ENCODE measurements around the gene PNPLA7.

Gene PNPLA7

GRCh38 chr9:137449931-137450538 lies 100.2 kb downstream of the PNPLA7 start:
- DNase-seq (ENCODE audit: low spot score) = no peak

DNA sequence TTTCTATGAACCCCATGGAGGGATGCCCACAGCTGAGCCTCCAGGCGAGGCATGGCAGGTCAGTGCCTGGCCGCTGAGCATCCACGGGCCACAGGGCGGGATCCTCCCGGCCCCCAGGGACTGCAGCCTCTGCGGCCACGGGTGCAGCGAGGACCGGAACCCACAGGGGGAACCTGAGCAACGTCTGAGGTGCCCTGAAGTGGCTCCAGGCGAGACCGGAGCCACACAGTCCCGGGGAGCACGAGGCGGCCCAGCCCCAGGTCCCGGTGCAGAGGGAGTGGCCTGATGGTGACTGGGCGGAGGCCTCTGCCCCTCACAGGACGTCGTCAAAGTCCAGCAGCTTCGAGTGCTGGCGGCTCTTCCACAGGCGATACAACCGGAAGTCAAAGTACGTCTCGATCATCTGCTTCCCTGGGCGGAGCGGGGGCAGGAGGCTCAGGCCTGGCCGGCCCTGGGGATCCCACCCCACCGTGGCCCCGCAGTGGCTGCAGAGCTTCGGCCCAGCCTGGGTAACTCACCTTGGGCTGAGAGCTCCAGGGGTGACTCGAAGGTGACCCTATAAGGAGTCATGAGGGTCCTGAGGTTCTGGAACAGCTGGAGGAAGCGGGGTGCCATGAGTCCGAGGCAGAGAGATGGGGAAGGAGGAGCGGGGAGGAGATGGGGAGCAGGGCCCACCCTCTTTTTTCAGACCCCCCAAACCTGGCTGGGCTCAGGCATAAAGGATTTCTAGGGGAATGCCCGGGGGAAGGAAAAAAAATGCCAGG lies 100.9 kb downstream of the PNPLA7 start:
- DNase-seq (ENCODE audit: low spot score) = no peak

GRCh38 chr9:137448602-137448962 lies 101.6 kb downstream of the PNPLA7 start:
- no peak for DNase-seq (ENCODE audit: low spot score)

DNA sequence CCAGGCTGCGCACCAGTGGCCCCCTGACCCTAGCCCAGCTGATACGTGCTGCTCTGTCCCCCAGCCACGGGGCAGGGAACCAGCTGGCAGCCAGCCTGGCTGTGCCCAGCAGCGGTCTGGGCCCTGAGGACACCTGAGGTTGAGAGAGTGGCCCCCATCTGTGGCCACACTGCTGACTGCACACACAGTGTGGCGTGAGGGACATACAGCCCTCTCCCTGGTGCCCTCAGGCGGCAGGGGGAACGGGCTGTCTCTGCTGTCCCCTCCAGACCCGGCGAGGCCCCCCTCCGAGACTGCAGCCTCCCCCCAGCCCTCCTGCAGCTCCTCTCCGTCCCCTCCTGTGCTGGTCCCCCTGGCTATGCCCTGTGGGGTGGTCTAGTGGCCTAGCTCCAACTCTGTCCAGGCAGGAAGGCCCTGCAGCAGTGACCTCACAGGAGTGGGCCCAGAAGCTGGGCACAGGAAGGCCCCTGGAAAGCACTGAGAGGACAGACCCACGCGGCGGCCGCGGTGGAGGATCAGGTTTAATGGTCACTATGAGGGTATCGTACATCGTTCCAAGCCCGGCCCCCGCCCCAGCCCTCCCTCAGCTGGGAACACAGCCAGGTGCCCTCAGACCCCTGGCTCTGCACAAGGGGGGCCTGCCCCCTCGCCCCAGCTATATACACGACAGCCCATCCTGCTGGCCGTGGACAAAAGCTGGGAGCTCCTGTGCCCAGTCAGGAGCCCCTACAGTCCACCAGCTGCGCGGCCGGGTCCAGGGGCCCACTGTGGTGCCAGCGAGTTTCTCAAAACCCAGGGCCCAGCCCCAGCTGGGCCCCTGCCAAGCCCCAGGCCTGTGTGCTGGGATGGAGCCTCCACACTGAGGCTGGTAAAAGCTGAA lies 102.2 kb downstream of the PNPLA7 start:
- no peak for DNase-seq (ENCODE audit: low spot score)

DNA sequence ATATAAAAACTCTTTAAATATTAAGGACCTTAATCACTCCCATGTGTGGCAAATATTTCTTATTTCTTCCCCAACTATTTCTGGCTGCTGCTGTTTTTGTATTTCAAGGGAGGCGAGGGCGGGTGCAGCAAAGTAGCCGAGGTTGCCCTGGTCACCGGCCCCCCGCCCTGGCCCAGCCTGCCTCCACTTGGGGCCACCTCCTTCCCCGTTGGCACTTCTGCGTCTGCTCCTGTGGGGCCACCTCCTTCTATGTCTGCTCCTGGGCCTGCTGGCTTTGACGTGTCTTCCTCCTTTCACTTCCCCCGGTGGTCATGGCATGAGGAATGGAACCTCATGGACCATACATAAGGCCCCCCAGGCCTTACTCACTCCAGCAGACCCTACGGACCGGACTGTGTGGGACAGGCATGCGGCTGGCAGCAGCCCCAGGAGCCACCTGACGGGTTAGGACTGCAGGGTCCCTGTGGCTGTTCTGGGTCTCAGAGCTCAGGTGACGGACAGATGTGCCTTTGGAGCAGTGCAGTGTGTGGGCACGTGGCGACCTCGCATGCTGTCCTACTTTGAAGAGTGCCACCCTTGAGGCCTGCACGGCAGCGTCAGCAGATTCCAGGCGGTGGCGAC lies 103.2 kb downstream of the PNPLA7 start:
- no peak for DNase-seq (ENCODE audit: low spot score)

GRCh38 chr9:137445930-137446431 lies 104.2 kb downstream of the PNPLA7 start:
- no peak for DNase-seq (ENCODE audit: low spot score)

- DNase-seq (ENCODE audit: low spot score) = peak; percentile 88
These were observed 104.9 kb downstream of the PNPLA7 start for GRCh38 chr9:137445275-137445807.

- DNase-seq (ENCODE audit: low spot score) = no peak
These were observed 106.0 kb downstream of the PNPLA7 start for GRCh38 chr9:137444106-137444790.

GRCh38 chr9:137441935-137442321 lies 108.3 kb downstream of the PNPLA7 start:
- DNase-seq (ENCODE audit: low spot score) = no peak

DNA sequence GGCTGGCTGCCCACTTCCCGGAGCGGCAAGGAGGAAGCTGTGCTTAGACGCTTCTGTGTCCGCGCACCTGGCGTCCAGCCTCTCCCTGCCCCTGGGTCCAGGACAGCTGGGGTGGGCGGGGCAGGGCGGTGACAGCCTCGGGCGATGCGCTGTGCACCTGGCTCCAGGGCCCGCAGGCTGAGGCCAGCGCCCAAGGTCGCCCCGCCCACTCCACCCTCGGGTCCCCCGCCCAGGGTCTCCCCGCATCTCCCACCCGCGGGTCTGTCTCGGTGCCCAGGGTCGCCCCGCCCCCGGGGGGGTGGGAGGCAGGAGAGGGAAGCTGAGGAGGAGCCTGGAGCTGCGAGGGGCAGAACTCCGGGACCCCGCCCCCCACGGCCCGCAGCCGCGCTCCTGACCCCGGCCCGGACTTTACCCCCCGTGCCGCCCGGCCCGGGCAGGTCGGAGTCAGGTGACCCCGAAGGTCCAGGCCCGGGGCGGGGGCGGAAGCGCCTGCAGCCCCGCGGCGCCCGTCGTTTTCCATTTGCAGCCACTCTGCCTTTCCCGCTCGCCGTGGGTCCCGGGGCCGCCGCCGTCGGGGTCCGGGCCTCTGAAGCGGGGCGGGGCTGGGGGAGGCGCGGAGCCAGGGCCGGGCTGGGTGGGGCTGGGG lies 108.8 kb downstream of the PNPLA7 start, which contains the start of gene ENTPD8:
Gene ENTPD8, minus strand, starts transcription at position 69 of the 646 bp plus-strand sequence. CDS start 3,072 bp downstream, outside the sequence.
- no peak for DNase-seq (ENCODE audit: low spot score)

GRCh38 chr9:137439158-137439714 lies 111.0 kb downstream of the PNPLA7 start:
- no peak for DNase-seq (ENCODE audit: low spot score)

- DNase-seq (ENCODE audit: low spot score) = no peak
These were observed 111.5 kb downstream of the PNPLA7 start for GRCh38 chr9:137438591-137439157.

- DNase-seq (ENCODE audit: low spot score) = no peak
These were observed 112.3 kb downstream of the PNPLA7 start for GRCh38 chr9:137437691-137438590.

DNA sequence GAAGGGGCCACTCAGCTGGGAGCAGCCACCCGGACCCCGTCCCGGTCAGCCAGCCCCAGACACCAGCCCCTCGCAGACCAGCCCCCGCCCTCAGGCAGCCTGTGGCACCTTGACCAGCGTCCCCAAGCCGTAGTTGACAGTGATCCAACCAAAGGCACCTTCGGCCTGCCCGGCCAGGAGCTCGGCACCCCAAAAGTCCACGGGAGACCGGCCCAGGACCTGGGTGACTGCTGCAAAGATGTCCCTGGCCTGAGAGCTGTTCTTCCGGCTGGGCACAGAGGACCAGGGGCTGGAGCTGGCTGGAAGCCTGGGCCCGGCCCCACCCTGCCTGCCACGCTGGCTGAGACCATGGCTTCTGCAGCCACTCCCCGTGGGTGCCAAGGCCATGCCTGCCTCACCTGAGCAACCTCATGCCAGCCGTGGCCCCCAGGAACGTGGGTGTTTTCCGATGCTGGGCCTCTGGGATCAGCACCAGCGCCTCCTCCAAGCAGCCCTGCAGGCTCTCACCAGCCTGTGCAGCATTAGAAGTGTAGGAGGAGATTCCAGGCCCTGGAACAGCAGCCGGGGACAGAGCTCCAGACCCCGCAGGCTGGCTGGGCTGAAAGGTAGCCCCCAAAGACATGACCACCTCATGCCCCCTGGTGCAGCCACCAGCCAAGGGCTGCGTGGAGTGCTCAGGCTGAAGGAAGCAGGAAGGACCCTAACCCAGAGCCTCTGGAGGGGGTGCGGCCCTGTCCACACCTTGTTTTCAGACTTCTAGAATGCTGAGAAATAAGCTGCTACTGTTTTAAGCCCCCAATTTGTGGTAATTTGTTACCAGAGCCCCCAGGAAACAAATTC lies 113.2 kb downstream of the PNPLA7 start:
- no peak for DNase-seq (ENCODE audit: low spot score)

DNA sequence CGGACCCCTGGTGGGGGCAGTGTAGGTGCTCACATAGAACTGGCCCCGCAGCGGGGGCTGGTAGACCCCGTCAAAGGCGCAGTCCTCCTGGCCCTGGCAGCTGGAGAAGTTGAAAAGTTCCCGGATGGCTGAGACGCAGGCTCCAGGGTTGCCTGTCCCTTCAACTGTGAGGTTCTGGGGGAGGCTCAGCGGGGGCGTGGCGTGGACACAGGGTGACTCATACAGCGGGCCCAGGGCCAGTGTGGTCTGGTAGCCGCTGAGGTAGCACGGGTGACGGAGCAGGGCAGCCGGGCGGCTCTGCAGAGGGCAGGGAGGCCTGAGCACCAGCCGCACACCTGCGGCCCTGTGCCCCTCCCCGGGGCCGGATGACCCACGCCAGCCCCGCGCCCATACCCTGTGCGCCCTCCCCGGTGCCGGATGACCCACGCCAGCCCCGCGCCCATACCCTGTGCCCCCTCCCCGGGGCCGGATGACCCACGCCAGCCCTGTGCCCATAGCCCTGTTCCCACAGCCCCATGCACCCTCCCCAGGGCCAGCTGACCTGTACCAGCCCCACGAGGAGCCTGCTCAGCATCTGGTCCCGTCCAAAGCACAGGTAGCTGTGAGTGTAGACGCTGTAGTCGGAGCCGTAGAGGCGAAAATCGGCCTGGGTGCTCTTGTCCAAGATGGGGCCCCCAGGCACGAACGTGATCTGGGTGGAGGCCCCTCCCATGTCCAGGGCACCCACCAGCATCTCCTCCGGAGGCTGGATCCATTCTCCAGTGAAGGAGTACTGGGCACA lies 114.0 kb downstream of the PNPLA7 start:
- peak; percentile 98 for DNase-seq (ENCODE audit: low spot score)

GRCh38 chr9:137435381-137435891 lies 114.8 kb downstream of the PNPLA7 start:
- DNase-seq (ENCODE audit: low spot score) = no peak

All from hepatic stellate cell (primary cell).